ENCODE measurements around the gene SDK1.
"Not testable (repeated sequence)": the region's sequence is repeated elsewhere in the genome, so short reads cannot be mapped to it uniquely, and the experiment has no call there.

SDK1 gene

DNA sequence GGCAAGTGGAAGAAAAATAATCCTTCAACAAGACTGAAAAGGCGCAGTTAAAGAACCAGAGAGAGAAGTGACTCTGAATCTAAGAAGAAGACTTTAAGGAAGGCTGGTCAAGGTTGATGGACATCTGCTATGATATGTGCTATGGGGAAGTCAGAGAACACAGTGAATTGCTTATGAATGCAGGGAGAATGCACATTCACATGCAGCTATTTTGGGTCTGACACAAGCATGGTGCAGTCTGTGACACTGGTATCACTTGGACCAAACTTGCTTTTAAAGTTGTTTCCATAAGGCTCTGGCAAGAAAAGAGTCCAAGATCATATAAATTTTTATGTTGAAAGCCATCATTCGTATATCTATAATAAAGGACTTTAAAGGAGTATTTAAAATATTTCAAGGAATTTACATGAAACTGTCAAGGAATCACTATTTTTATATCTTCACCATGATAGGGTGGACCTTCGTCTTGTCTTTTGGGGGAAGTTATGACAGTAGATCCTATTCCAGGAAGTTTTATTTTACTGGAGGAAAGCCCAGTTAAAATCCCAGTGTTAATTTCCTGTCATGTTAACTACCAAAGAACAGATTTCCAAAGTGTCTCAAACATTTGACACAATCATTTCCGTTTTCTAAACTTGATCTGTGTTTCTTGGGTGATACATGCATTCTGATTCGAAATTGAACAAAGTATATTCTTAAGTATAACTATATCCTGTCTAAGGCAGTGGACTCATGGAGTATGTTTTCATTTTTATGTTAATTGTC lies 239.6 kb downstream of the SDK1 start:
- DNase-seq: no peak

GRCh38 chr7:3544202-3544601 lies 243.2 kb downstream of the SDK1 start:
- no peak for DNase-seq

DNA sequence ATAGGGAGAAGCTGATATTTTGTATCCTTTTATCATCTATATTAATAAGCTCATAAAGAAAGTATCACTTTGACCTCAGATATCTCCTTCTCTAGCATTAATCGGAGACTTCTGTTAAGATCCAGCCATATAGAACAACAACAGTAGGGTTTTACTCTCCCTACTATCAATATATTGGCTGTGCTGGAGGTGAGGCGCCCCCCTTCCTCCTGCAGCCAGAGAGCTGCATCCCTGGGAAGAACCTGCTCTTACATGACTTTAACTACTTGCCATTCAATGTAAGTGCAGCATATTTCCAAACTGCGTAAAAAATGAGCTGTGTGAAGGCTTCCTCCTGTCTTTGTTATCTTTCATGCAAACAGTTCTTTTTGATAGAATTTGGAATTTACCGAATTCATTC lies 247.8 kb downstream of the SDK1 start:
- DNase-seq: no peak

DNA sequence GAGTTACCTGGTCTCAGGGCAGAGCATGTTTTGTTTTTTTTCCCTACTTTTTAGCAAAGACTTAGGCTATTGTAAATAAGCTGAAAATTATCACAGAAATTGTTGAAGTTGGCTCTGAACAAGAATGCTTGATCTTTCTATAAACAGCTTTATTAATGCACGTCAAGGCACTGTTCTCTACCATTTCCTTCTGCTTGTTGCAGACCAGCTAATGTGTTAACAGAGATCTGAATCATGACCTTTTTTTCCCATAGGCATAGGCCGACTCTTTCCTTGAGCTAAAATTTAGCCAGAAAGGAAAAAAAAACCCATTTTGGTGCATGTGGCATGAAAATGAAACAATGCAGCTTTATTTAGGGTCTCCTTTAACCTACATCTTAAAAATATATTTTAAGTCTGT lies 248.5 kb downstream of the SDK1 start:
- no peak for DNase-seq

DNA sequence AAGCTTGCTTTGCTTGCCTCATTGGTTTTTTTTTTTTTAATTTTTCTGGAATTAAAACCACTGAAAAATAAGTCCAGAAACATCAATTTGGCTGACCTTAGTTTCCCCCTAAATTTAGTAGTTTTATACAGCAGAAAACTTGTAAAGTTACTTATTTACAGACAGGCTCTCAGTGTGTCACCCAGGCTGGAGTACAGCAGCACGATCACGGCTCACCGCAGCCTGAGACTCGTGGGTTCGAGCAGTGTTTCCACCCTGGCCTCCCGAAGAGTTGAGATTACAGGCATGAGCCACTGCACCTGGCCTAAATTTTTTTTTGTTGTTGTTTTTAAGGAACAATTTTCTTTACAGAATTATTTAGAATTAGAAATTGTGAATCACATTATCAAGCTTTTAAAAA lies 250.5 kb downstream of the SDK1 start:
- DNase-seq: no peak

DNA sequence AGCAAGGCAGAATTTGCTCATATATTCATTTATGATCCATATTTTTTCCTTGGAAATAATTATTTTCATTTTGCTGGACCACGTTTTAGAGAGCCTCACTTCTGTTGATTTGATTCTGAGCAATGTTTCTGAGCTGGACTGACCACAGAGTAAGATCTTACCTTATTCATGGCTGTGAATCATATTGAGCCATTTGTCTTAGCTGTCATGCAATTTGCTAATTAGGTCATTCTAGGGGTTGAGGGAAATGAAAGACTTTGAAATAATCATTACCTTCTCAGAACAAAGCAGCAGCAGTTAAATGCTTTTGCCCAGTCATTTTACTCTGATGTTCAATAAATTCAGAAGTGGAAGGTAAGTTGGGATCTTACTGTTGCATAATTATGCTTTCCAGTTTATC lies 251.4 kb downstream of the SDK1 start:
- no peak for DNase-seq

GRCh38 chr7:3558400-3558799 lies 257.3 kb downstream of the SDK1 start:
- no peak for DNase-seq

DNA sequence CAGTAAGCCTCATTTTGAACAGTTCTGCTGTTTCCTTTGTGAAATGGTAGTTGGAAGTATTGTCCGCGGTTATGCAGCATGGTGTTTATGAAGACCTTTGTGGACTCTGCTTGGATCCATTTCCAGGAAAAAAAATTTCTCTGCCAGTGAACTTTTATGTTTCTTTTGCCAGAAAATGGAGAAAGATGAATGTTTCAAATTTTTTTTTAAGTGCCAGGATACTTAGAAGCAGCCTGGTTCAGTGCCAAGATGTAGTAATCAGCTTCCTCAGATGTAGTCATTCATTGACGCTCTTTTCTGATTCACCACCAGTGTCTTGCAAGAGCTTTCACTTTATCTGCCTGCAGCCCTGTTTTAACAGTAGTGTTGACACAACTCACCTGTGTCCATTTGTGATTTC lies 258.2 kb downstream of the SDK1 start:
- no peak for DNase-seq

- DNase-seq: no peak
Observed at GRCh38 chr7:3560495-3560894, 259.4 kb downstream of the SDK1 start.

GRCh38 chr7:3561932-3562331 lies 260.9 kb downstream of the SDK1 start:
- DNase-seq: no peak

DNA sequence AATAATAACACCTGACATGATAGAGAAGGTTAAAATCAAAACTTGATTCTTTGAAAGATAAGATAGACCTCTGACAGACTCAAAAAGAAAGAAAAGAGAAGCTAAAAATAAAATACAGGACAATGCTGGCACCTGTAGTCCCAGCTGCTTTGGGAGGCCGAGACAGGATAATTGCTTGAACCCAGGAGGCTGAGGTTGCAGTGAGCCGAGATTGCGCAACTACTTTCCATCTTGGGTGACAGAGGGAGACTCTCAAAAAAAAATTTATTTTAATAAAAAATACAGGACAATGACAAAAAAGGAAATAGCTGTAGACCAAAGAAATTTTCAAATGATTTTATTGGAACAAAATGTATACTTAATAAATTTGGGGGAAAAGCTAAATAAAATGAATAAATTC lies 263.2 kb downstream of the SDK1 start:
- no peak for DNase-seq

- DNase-seq: no peak
Observed at GRCh38 chr7:3568516-3568915, 267.5 kb downstream of the SDK1 start.

DNA sequence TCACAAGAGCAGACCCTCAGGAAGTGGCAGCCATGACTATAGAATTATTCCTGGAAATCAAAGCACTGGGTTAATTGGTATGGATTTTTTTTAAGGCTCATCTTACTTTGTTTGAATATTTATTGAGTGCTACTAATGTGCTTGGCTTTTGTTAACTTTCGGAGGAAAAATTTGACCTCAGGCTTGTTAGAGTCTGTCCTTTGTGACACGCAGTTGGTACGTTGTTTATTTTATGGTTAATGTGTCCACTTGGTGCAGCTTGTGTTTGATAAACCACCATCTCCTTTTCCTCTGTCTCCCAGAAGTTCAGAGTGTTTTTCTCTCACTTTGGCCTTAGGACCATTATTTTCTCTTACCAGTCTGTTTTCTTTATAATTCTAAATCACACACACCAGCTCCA lies 268.6 kb downstream of the SDK1 start:
- DNase-seq: no peak

DNA sequence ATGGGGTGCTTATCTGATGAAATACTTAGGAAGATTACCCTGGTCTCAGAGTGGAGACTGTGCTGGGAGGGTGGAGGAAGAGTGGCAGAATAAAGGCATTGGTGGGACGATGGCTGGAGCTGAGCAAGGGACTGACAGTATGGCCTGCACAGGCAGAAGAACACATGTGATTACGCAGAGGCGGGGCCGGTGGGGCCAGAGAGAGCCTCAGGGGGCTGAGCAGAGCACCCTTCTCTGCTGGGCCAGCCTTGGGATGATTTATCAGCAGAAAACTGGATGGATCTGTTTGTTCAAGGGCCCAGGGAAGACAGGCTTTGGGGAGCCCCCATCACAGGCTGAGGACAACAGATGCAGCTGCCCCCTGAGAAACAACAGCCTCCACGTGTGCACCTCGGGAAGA lies 272.1 kb downstream of the SDK1 start:
- DNase-seq: no peak

- no peak for DNase-seq
Observed at GRCh38 chr7:3574386-3574785, 273.3 kb downstream of the SDK1 start.

- DNase-seq: no peak
Observed at GRCh38 chr7:3575753-3576531, 274.9 kb downstream of the SDK1 start.

DNA sequence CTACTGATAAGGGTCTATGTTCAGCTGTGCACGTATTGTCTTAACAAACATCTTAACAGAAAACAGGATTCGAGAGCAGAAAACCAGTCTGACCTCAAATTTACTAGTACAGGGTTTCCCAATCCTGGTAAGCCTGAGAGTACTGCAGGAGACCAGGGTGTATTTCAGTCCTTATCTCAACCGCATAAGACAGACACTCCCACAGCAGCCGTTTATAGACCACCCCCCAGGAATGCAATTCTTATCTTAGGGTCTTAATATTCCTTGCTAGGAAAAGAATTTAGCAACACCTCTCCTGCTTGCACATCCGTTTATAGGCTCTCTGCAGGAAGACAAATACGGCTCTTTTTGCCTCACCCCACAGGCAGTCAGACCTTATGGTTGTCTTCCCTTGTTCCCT lies 277.3 kb downstream of the SDK1 start:
- DNase-seq: no peak

DNA sequence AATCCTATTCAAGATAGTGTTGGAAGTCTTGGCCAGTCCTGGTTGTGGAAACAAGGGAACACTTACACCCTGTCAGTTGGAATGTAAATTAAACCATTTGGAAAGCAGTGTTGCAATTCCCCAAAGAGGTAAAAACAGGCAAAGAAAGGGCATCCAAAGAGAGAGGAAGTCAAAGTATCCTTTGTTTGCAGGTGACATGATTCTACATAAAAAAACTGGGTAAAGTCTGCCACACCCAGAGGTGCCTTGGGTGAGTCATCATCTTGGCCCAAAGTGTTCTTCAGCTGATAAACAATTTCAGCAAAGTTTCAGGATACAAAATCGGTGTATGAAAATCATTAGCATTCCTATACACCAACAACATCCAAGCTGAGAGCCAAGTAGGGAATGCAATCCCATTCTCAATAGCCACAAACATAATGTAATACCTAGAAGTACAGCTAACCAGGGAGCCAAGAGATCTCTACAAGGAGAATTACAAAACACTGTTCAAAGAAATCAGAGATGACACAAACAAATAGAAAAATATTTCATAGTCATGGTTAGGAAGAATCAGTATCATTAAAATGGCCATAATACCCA lies 278.7 kb downstream of the SDK1 start:
- DNase-seq: no peak

GRCh38 chr7:3582145-3582544 lies 281.1 kb downstream of the SDK1 start:
- DNase-seq: not testable (repeated sequence)

DNA sequence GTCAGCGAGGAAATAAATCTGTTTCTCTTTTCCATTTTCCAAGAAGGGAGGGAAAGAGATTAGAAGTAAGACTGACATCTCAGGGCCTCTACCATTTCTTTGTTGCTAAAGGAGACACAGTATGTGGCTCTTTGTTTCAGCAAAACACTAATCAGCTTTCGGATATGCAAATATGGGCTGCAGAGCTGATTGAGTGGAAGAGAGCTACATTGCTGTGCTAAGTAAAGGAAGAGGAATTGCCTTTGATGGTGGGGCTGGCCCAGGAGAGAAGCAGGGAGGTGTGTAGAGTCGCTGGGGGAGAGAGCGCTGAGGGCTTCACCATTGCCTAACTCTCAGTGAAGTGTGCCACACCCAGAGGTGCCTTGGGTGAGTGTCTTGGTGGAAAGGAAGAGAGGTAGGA lies 284.8 kb downstream of the SDK1 start:
- DNase-seq: no peak

- DNase-seq: no peak
Observed at GRCh38 chr7:3588341-3588740, 287.3 kb downstream of the SDK1 start.

- no peak for DNase-seq
Observed at GRCh38 chr7:3589752-3590151, 288.7 kb downstream of the SDK1 start.

DNA sequence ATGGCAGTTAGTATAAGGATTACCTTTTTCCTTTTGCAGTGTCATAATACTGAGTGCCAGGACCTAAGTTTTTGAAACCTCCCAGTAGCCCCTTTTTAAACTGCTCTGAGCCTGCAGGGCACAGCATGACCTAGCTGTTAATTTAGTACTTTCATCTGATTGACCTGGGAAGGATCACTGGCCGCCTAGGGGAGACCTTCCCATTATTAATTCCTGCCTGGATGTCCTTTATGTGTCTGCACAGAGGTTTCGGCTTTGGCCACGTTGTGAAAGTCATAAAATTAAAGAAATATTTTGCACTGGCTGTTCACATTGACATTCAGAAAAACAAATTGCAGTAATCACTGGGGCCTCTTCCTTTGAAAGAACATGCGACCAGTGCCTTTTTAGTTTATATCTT lies 290.2 kb downstream of the SDK1 start:
- no peak for DNase-seq

DNA sequence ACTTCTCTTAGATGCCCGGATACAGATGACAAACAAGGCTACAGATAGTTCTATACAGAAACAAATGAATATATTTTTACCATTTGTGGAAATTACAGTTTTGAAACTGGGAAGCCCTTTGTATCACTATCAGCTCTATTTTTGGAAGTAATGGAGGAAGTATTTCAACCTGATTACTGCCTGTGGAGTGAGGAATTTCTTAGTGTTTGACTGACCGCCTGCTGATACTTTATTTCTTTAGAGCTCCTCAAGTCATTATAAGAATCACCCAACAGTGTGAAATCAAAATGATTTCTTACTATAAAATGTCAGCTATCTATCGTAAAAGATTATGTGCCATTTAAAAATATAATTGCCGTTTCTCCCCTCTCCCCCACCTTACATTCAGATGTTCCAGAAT lies 290.9 kb downstream of the SDK1 start:
- no peak for DNase-seq
